Activated CD4-positive, alpha-beta memory T cell treated with anti-CD3 and anti-CD28 coated beads for 36 hours (primary cell): Measurements from ENCODE around the gene MGAT3. TPM values are rescaled to one million over a fixed set of nuclear protein-coding genes. Genes with fewer than 3 reads are reported as not detected.

Experiments used
- CTCF ChIA-PET: fragments of 350-600 bp; sonication (Branson Sonifier 250); formaldehyde crosslinking; loops from one replicate; lab custom pipeline; 2021; ENCODE audit warnings: antibody characterized with exemption, inconsistent platforms; lab: Charles Lee
- POLR2A ChIA-PET: fragments of 350-600 bp; sonication (Branson Sonifier 250); formaldehyde crosslinking; loops from one replicate; lab custom pipeline; 2021; ENCODE audit warnings: antibody characterized with exemption; lab: Charles Lee
- DNase-seq: peaks from one replicate; pipeline ENCODE4 v3.0.0-alpha.2; 2020
- H3K27ac Mint-ChIP-seq: one replicate; pipeline ENCODE4 v1.8.0; 2021; ENCODE audit warnings: mixed read lengths
- H3K27me3 Mint-ChIP-seq: one replicate; pipeline ENCODE4 v1.8.0; 2021; ENCODE audit warnings: mixed read lengths
- H3K36me3 Mint-ChIP-seq: one replicate; pipeline ENCODE4 v1.8.0; 2021; ENCODE audit warnings: mixed read lengths
- H3K4me1 Mint-ChIP-seq: one replicate; pipeline ENCODE4 v1.8.0; 2021; ENCODE audit warnings: low read depth, mixed read lengths
- H3K4me3 Mint-ChIP-seq: one replicate; pipeline ENCODE4 v1.8.0; 2021; ENCODE audit warnings: mild to moderate bottlenecking, mixed read lengths
- H3K9me3 Mint-ChIP-seq: one replicate; pipeline ENCODE4 v1.8.0; 2021; ENCODE audit warnings: mixed read lengths
- intact Hi-C: fragments of 100-400 bp; cut with micrococcal nuclease; formaldehyde crosslinking; loops from one replicate; pipeline ENCODE4 v1.15.1; 2023
- total RNA-seq, 2 experiments: library from RNA; stranded (reverse); gene quantifications; one replicate each; pipeline ENCODE4 v1.2.3, GENCODE V29; 2021

Gene MGAT3
- total RNA-seq, 2 experiments from 2014 or later, result 0.05 TPM; not detected in 1

DNA sequence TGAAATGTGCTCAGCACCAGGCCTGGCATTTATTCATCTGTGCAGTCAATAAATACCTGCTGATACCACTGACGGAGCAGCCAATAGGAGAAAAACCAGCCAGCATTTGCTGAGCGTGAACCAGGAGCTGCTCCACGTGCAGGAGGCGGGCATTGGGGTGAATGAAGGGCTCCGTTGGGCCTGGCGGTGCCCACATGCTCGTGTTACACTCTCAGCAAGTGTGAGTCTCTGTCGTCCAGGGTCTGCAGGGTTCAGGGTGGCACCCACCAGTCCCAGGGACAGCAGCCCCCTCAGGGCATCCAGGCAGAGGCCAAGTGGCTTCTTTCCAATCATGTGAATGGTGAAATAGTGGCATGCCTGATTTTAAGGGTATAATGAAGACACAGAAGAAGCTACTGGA lies 79.9 kb downstream of the MGAT3 start:
- POLR2A ChIA-PET, result no interaction called here
- no peaks in the 10 kb centered on the region for H3K27me3 Mint-ChIP-seq
- intact Hi-C loops, result loop anchor here (10.0 kb wide), 1 partner anchor 782 kb away; the partner anchor contains the start of gene SUN2

DNA sequence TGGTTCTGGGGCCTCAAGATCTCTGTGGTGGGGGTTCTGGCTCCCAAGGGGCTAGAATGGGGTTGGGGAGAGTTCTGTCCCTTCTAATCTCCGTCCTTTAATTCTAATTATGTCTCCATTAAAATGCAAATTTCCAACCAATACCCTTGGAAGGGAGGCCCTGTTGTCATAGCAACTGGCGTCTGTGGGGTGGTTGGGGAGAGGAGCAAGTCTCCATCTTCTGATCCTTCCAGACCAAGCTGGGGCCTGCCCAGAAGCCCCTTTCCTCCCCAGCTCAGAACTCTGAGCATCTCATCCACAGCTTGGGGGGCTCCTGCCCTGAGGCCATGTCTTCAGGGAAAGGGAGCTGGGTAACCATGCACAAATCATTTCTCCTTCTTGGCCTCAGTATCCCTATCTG lies 81.2 kb downstream of the MGAT3 start:
- Mint-ChIP-seq H3K4me1 (peaks cover 7% of the 10 kb centered on the region), H3K27ac (no peak overlapping the region), H3K27me3 (no peaks in the 10 kb centered on the region), H3K36me3 (no peaks in the 10 kb centered on the region), H3K4me3 (no peak overlapping the region), H3K9me3 (no peaks in the 10 kb centered on the region)
- no peak for DNase-seq
- intact Hi-C loops, result loop anchor here (10.0 kb wide), 1 partner anchor 783 kb away; the partner anchor contains the start of gene SUN2
- POLR2A ChIA-PET, result no interaction called here
- CTCF ChIA-PET, result interaction anchor here (5.0 to 10.5 kb wide), 2 partner anchors 486 to 498 kb away, joined by 56 to 206 read pairs; no protein-coding TSS in a partner anchor

More for the DNA sequence above, 79.9 kb downstream of the MGAT3 start:
- Mint-ChIP-seq H3K4me3 (no peak overlapping the region), H3K9me3 (no peaks in the 10 kb centered on the region), H3K36me3 (peaks cover 7% of the 10 kb centered on the region), H3K4me1 (peaks cover 16% of the 10 kb centered on the region), H3K27ac (no peak overlapping the region)
- CTCF ChIA-PET, result interaction anchor here (1.0 to 10.5 kb wide), 3 partner anchors 487 to 504 kb away, joined by 3 to 206 read pairs (median 56); no protein-coding TSS in a partner anchor
- DNase-seq, result no peak

Other genes starting within 250 kb of the MGAT3 start
- 10 to 100 TPM; 11.7 to 13.3 TPM for gene PDGFB, start 212.0 kb upstream of the MGAT3 start, total RNA-seq
- 1,000 to 10,000 TPM; 2,986 to 3,013 TPM for gene RPL3, start 137.4 kb upstream of the MGAT3 start, total RNA-seq
- gene SYNGR1, start 107.0 kb upstream of the MGAT3 start, total RNA-seq, result not detected
- gene TAB1, start 57.2 kb upstream of the MGAT3 start, total RNA-seq, result 10 to 100 TPM; 17.2 to 21.1 TPM
- gene MIEF1, start 45.3 kb downstream of the MGAT3 start, total RNA-seq, result 10 to 100 TPM; 40.3 to 43.1 TPM
- 100 to 1,000 TPM; 437 to 455 TPM for gene ATF4, start 63.5 kb downstream of the MGAT3 start, total RNA-seq
- gene RPS19BP1, start 75.7 kb downstream of the MGAT3 start, total RNA-seq, result 10 to 100 TPM; 65.2 to 67.5 TPM
- under 1 TPM; 0.36 to 0.57 TPM for gene CACNA1I, start 113.7 kb downstream of the MGAT3 start, total RNA-seq